GM13976 (cell line): ENCODE data around the gene TGFBR3.

Experiments used
- DNase-seq: peaks from one replicate; pipeline ENCODE4 v3.0.0; 2012; ENCODE audit warnings: low spot score
- CTCF ChIP-seq: IDR thresholded peaks from 2 replicates; pipeline ENCODE4 v1.5.1; 2012; ENCODE audit warnings: borderline replicate concordance, mild to moderate bottlenecking; ENCODE audit not compliant: insufficient read depth; ENCODE audit errors: extremely low read depth, missing control alignments, control extremely low read depth
- in situ Hi-C: fragments of 300-500 bp; cut with MboI; formaldehyde crosslinking; loops from one replicate; pipeline ENCODE4 v1.12.0; 2022; ENCODE audit warnings: low sequenced_read_pairs, mixed read lengths, inconsistent platforms; ENCODE audit not compliant: unreplicated experiment

The TGFBR3 gene

GRCh38 chr1:91741301-91741700, 144.7 kb downstream of the TGFBR3 start:
- no peak for DNase-seq
- TF ChIP-seq CTCF, result no peak
- in situ Hi-C loops, result no loop called here

GRCh38 chr1:91737650-91738049, 148.3 kb downstream of the TGFBR3 start:
- no peak for TF ChIP-seq CTCF
- in situ Hi-C loops, result no loop called here
- no peak for DNase-seq

- no peak for DNase-seq
- no peak for TF ChIP-seq CTCF
- in situ Hi-C loops, result no loop called here
Observed at GRCh38 chr1:91736715-91737615, 149.0 kb downstream of the TGFBR3 start.

GRCh38 chr1:91736146-91736714, 149.7 kb downstream of the TGFBR3 start:
- no peak for DNase-seq
- TF ChIP-seq CTCF, result no peak
- in situ Hi-C loops, result no loop called here

- no peak for DNase-seq
- in situ Hi-C loops, result no loop called here
- no peak for TF ChIP-seq CTCF
Observed at GRCh38 chr1:91735266-91735845, 150.6 kb downstream of the TGFBR3 start.

GRCh38 chr1:91734761-91735160, 151.2 kb downstream of the TGFBR3 start:
- in situ Hi-C loops, result no loop called here
- TF ChIP-seq CTCF, result no peak
- no peak for DNase-seq
